Heart left ventricle (tissue), 16 donors: ENCODE results near the gene MYL6B. TPM values are rescaled to one million over a fixed set of nuclear protein-coding genes. Genes with fewer than 3 reads are reported as not detected.

Experiments
- ATAC-seq, 4 donors: fragments of 200-7000 bp; cut with Tn5 transposase; one replicate each; pipeline ENCODE4 v1.9.1; 2020 to 2022; ENCODE audit warnings: moderate library complexity in 4 of 4, mild to moderate bottlenecking in 3 of 4, moderate number of reproducible peaks in 1 of 4
- DNase-seq, 5 donors: peaks; one replicate each; pipeline ENCODE4 v3.0.0-alpha.2; 2020
- H3K27ac ChIP-seq, 12 donors: fragments of 200-600 bp; sonication (generic) in 4 of 12; one replicate each; pipeline versions ENCODE4 v1.5.0 to v1.8.0; 2016 to 2022; ENCODE audit warnings: mild to moderate bottlenecking in 2 of 12
- H3K27me3 ChIP-seq, 9 donors: fragments of 200-600 bp; sonication (generic) in 2 of 9; one replicate each; pipeline versions ENCODE4 v1.5.1 to v1.8.0; 2016 to 2022; ENCODE audit warnings: mild to moderate bottlenecking in 3 of 9
- H3K36me3 ChIP-seq, 9 donors: fragments of 200-600 bp; sonication (generic) in 2 of 9; one replicate each; pipeline versions ENCODE4 v1.5.0 to v1.8.0; 2018 to 2022; ENCODE audit warnings: mild to moderate bottlenecking in 2 of 9
- H3K4me1 ChIP-seq, 12 donors: fragments of 200-600 bp; sonication (generic) in 4 of 12; one replicate each; pipeline versions ENCODE4 v1.5.0 to v1.8.0; 2016 to 2022; ENCODE audit warnings: mild to moderate bottlenecking in 3 of 12
- H3K4me3 ChIP-seq, 12 donors: fragments of 200-600 bp; sonication (generic) in 4 of 12; one replicate each; pipeline versions ENCODE4 v1.5.0 to v1.8.0; 2017 to 2022; ENCODE audit warnings: mild to moderate bottlenecking in 9 of 12, moderate library complexity in 4 of 12
- H3K9me3 ChIP-seq, 12 donors: fragments of 200-600 bp; sonication (generic) in 4 of 12; one replicate each; pipeline versions ENCODE4 v1.5.0 to v1.8.0; 2016 to 2022; ENCODE audit warnings: mild to moderate bottlenecking in 1 of 12
- POLR2A ChIP-seq, 2 donors: fragments of 450-650 bp; IDR thresholded peaks; one replicate each; pipeline ENCODE4 v1.6.1; 2017; ENCODE audit warnings: antibody characterized with exemption in 2 of 2, mild to moderate bottlenecking in 2 of 2, moderate library complexity in 2 of 2
- WGBS, 4 donors: extraction: QIAGEN DNeasy Blood & Tissue Kit in 2 of 4; methylation state at CpG; one replicate each; pipeline versions ENCODE4 v1.1.5 to v1.1.7; 2013 to 2018; 5-methylcytosine and 5-hydroxymethylcytosine counted together
- intact Hi-C, 10 donors: fragments of 100-400 bp; cut with DNase I; formaldehyde crosslinking; loops; one replicate each; pipeline versions ENCODE4 v1.11.1 to v1.14.2; 2022
- polyA plus RNA-seq, 2 donors: library from polyadenylated mRNA; stranded (reverse); fragments of 200-250 nt; gene quantifications; one replicate each; pipeline ENCODE4 v1.2.3, GENCODE V29; 2013
- total RNA-seq, 9 donors: library from RNA; depleted of rRNA in 2 of 9; stranded (reverse); fragments of >200 nt in 2 of 9; fragmentation: NEBNext Ultra II Directional in 3 of 9; extraction: Animal tissue kit (Norgen Biotek cat#: 25700) in 3 of 9; gene quantifications; one replicate each; pipeline versions ENCODE4 v1.1.0 to v1.2.4, GENCODE V29; 2016 to 2023
- TF ChIP-seq, protein P1 (sequence below), 12 donors: fragments of 200-600 bp; sonication (generic) in 4 of 12; IDR thresholded peaks; one replicate each; pipeline versions ENCODE4 v1.5.0 to v1.8.0; 2018 to 2022; ENCODE audit warnings: antibody characterized with exemption in 12 of 12, mild to moderate bottlenecking in 5 of 12
- donor health status: ischemic (EF 13 %, LVEDD 7.1; RV severe dilation, severe dysfunction).
- donor health status: healthy with polysubstance abuse.
- donor health status: DM: no; HTN: yes; CAD: no.
- donor health status: DM: no; HTN: no; CAD: no.
- donor health status: ischemic (EF 25% LVEDD 6.9; RV normal size, moderate dysfunction).
- donor health status: ischemic (EF 25% LVEDD 5.7; RV mildly dilated, moderate dysfunction).
- donor health status: healthy.
- donor health status: DM: yes; HTN: yes; CAD: no.
- donor health status: ischemic (EF 35%, LVEDD 5.7; RV mildly dilated, moderate dysfunction).
- donor health status: nonischemic (EF 11% LVEDD 7.7; RV severe dilation, severe dysfunction).
- donor health status: DM: yes; HTN: yes; CAD: no.
- donor health status: PGD.
- donor health status: ischemic (EF 29% LVEDD 5.4; RV normal size, mild dysfunction).
- donor health status: nonischemic (EF 23%, LVEDD 6.1; RV moderate dilation, normal function).

Gene MYL6B
- total and polyA plus RNA-seq, 11 donors: 27.5 to 65.9 (median 41.1) TPM

DNA sequence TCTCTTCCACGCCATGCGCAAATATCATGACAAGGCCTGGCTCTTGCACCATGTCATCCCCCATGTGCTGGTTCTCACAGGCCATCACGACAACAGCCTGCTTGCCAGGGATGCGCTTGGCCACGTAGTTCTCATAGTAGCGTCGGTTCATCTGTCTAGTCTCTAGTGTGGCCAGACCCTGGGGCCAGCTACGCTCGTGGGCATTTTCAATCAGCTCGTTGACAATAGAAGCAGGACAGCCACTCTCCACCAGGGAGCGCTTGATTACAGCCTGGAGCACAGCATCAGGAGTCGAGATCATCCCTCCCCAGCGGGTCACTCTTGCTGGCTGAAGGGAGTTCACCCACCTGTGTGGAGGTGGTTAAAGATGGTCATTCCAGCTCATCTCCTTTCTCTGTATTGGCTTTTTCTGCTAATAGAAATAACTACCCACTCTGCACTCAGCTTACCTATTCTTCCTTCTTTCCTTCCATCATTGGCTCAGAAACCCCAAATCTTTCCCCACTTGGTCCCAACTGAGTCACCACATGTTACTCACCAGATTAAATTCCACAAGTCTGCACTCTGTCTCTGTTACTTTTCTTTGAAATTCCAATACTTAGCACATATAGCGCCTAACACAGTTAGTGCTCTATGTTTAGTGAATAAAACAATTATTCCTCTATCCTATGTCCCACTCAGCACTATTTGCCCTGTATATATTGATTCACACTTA lies 54.2 kb downstream of the MYL6B start:
- Histone ChIP-seq H3K27ac (no peak overlapping the region), H3K36me3 (peaks cover 3 to 76% (median 71%) of the 10 kb centered on the region in 9 donors), H3K4me1 (peaks cover 0 to 17% (median 1%) of the 10 kb centered on the region in 12 donors), H3K27me3 (no peaks in the 10 kb centered on the region), H3K9me3 (no peaks in the 10 kb centered on the region), H3K4me3 (no peak overlapping the region)
- WGBS, 4 donors: 55 to 61% (median 57%) methylated on average over 14 of the region's 14 CpGs
- no peak for TF ChIP-seq POLR2A (IDR thresholded peaks at IDR 0.05)
- TF ChIP-seq, protein P1, sequence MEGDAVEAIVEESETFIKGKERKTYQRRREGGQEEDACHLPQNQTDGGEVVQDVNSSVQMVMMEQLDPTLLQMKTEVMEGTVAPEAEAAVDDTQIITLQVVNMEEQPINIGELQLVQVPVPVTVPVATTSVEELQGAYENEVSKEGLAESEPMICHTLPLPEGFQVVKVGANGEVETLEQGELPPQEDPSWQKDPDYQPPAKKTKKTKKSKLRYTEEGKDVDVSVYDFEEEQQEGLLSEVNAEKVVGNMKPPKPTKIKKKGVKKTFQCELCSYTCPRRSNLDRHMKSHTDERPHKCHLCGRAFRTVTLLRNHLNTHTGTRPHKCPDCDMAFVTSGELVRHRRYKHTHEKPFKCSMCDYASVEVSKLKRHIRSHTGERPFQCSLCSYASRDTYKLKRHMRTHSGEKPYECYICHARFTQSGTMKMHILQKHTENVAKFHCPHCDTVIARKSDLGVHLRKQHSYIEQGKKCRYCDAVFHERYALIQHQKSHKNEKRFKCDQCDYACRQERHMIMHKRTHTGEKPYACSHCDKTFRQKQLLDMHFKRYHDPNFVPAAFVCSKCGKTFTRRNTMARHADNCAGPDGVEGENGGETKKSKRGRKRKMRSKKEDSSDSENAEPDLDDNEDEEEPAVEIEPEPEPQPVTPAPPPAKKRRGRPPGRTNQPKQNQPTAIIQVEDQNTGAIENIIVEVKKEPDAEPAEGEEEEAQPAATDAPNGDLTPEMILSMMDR (IDR thresholded peaks at IDR 0.05): peak; percentile 34 to 63 (median 50)
- intact Hi-C loops: loop anchor here in 1 of 10 donors (10.0 kb wide), 1 partner anchor 258 kb away; the partner anchor contains the start of gene SPRYD4
- DNase-seq (peak; percentile 34 to 70 (median 57)), ATAC-seq (peak; percentile 28 to 76 (median 68))

Other genes with a start within 250 kb of the MYL6B start
- 10 to 100 TPM; 12.0 to 22.3 (median 13.7) TPM for gene PYM1, start 224.7 kb upstream of the MYL6B start, total RNA-seq
- gene PYM1, start 224.7 kb upstream of the MYL6B start, polyA plus RNA-seq: 10 to 100 TPM; 19.8 to 33.6 TPM
- gene DGKA, start 221.4 kb upstream of the MYL6B start, total RNA-seq: 10 to 100 TPM in 4 of 9 donors, 1 to 10 TPM in 5; 5.3 to 27.8 (median 9.6) TPM
- 1 to 10 TPM; 7.6 to 7.8 TPM for gene DGKA, start 221.4 kb upstream of the MYL6B start, polyA plus RNA-seq
- gene PMEL, start 186.5 kb upstream of the MYL6B start, total RNA-seq: 1 to 10 TPM in 3 of 9 donors, under 1 TPM in 5, not detected in 1; 0.56 to 1.3 (median 0.73) TPM
- under 1 TPM; 0.23 to 0.49 TPM for gene PMEL, start 186.5 kb upstream of the MYL6B start, polyA plus RNA-seq
- gene CDK2, start 185.8 kb upstream of the MYL6B start, total RNA-seq: 10 to 100 TPM in 6 of 9 donors, 1 to 10 TPM in 3; 3.7 to 16.7 (median 11.3) TPM
- 10 to 100 TPM in 1 of 2 donors, 1 to 10 TPM in 1; 4.1 to 23.5 TPM for gene CDK2, start 185.8 kb upstream of the MYL6B start, polyA plus RNA-seq
- 100 to 1,000 TPM in 8 of 9 donors, 10 to 100 TPM in 1; 97.5 to 135 (median 119) TPM for gene RAB5B, start 178.5 kb upstream of the MYL6B start, total RNA-seq
- 10 to 100 TPM; 57.5 to 86.5 TPM for gene RAB5B, start 178.5 kb upstream of the MYL6B start, polyA plus RNA-seq
- 10 to 100 TPM; 25.0 to 59.5 (median 32.0) TPM for gene SUOX, start 155.3 kb upstream of the MYL6B start, total RNA-seq
- 10 to 100 TPM; 26.2 to 28.6 TPM for gene SUOX, start 155.3 kb upstream of the MYL6B start, polyA plus RNA-seq
- 10 to 100 TPM in 1 of 9 donors, 1 to 10 TPM in 8; 4.3 to 10.3 (median 6.9) TPM for gene IKZF4, start 131.5 kb upstream of the MYL6B start, total RNA-seq
- gene IKZF4, start 131.5 kb upstream of the MYL6B start, polyA plus RNA-seq: 1 to 10 TPM; 2.6 to 3.2 TPM
- 100 to 1,000 TPM in 2 of 9 donors, 10 to 100 TPM in 7; 11.7 to 616 (median 23.2) TPM for gene RPS26, start 110.7 kb upstream of the MYL6B start, total RNA-seq
- gene RPS26, start 110.7 kb upstream of the MYL6B start, polyA plus RNA-seq: 1,000 to 10,000 TPM in 1 of 2 donors, 100 to 1,000 TPM in 1; 933 to 1,433 TPM
- gene ERBB3, start 72.4 kb upstream of the MYL6B start, total RNA-seq: 1 to 10 TPM in 8 of 9 donors, under 1 TPM in 1; 0.90 to 4.5 (median 1.8) TPM
- 1 to 10 TPM; 2.7 to 3.4 TPM for gene ERBB3, start 72.4 kb upstream of the MYL6B start, polyA plus RNA-seq
- 100 to 1,000 TPM in 1 of 9 donors, 10 to 100 TPM in 8; 66.0 to 105 (median 72.4) TPM for gene PA2G4, start 48.0 kb upstream of the MYL6B start, total RNA-seq
- 100 to 1,000 TPM in 1 of 2 donors, 10 to 100 TPM in 1; 62.4 to 187 TPM for gene PA2G4, start 48.0 kb upstream of the MYL6B start, polyA plus RNA-seq
- gene RPL41, start 36.0 kb upstream of the MYL6B start, total RNA-seq: 1,000 to 10,000 TPM in 8 of 9 donors, 100 to 1,000 TPM in 1; 533 to 2,381 (median 1,999) TPM
- gene RPL41, start 36.0 kb upstream of the MYL6B start, polyA plus RNA-seq: 1,000 to 10,000 TPM in 1 of 2 donors, 100 to 1,000 TPM in 1; 752 to 4,466 TPM
- gene ZC3H10, start 34.3 kb upstream of the MYL6B start, total RNA-seq: 1 to 10 TPM; 2.7 to 6.4 (median 4.9) TPM
- gene ZC3H10, start 34.3 kb upstream of the MYL6B start, polyA plus RNA-seq: 1 to 10 TPM; 3.5 to 3.9 TPM
- gene ESYT1, start 24.3 kb upstream of the MYL6B start, total RNA-seq: 10 to 100 TPM; 26.8 to 81.1 (median 43.4) TPM
- gene ESYT1, start 24.3 kb upstream of the MYL6B start, polyA plus RNA-seq: 10 to 100 TPM; 17.0 to 67.3 TPM
- 100 to 1,000 TPM; 355 to 949 (median 613) TPM for gene MYL6, start 5.8 kb downstream of the MYL6B start, total RNA-seq
- gene MYL6, start 5.8 kb downstream of the MYL6B start, polyA plus RNA-seq: 1,000 to 10,000 TPM in 1 of 2 donors, 100 to 1,000 TPM in 1; 745 to 1,383 TPM
- gene SMARCC2, start 36.9 kb downstream of the MYL6B start, total RNA-seq: 10 to 100 TPM; 48.6 to 83.5 (median 66.2) TPM
- 10 to 100 TPM; 21.4 to 27.6 TPM for gene SMARCC2, start 36.9 kb downstream of the MYL6B start, polyA plus RNA-seq
- gene RNF41, start 69.3 kb downstream of the MYL6B start, total RNA-seq: 10 to 100 TPM; 41.7 to 84.0 (median 53.3) TPM
- 10 to 100 TPM; 10.6 to 62.4 TPM for gene RNF41, start 69.3 kb downstream of the MYL6B start, polyA plus RNA-seq
- 10 to 100 TPM; 18.0 to 27.4 (median 20.7) TPM for gene NABP2, start 71.8 kb downstream of the MYL6B start, total RNA-seq
- gene NABP2, start 71.8 kb downstream of the MYL6B start, polyA plus RNA-seq: 10 to 100 TPM; 14.8 to 30.1 TPM
- not detected for gene SLC39A5, start 77.5 kb downstream of the MYL6B start, total RNA-seq
- under 1 TPM in 1 of 2 donors, not detected in 1; 0.12 TPM for gene SLC39A5, start 77.5 kb downstream of the MYL6B start, polyA plus RNA-seq
- 10 to 100 TPM; 19.3 to 40.6 (median 28.0) TPM for gene ANKRD52, start 105.8 kb downstream of the MYL6B start, total RNA-seq
- gene ANKRD52, start 105.8 kb downstream of the MYL6B start, polyA plus RNA-seq: 10 to 100 TPM; 12.2 to 36.7 TPM
- 100 to 1,000 TPM in 7 of 9 donors, 10 to 100 TPM in 2; 45.7 to 250 (median 129) TPM for gene COQ10A, start 114.4 kb downstream of the MYL6B start, total RNA-seq
- gene COQ10A, start 114.4 kb downstream of the MYL6B start, polyA plus RNA-seq: 100 to 1,000 TPM in 1 of 2 donors, 10 to 100 TPM in 1; 89.2 to 249 TPM
- 100 to 1,000 TPM; 489 to 866 (median 662) TPM for gene CS, start 147.7 kb downstream of the MYL6B start, total RNA-seq
- 100 to 1,000 TPM; 165 to 291 TPM for gene CS, start 147.7 kb downstream of the MYL6B start, polyA plus RNA-seq
- gene CNPY2, start 163.4 kb downstream of the MYL6B start, total RNA-seq: 10 to 100 TPM; 26.8 to 61.0 (median 35.6) TPM
- 10 to 100 TPM; 64.2 to 67.3 TPM for gene CNPY2, start 163.4 kb downstream of the MYL6B start, polyA plus RNA-seq
- gene PAN2, start 181.4 kb downstream of the MYL6B start, total RNA-seq: 10 to 100 TPM; 12.3 to 43.8 (median 38.2) TPM
- gene PAN2, start 181.4 kb downstream of the MYL6B start, polyA plus RNA-seq: 10 to 100 TPM; 15.1 to 44.7 TPM
- gene IL23A, start 186.3 kb downstream of the MYL6B start, total RNA-seq: under 1 TPM in 1 of 9 donors, not detected in 8; 0.69 TPM
- under 1 TPM in 1 of 2 donors, not detected in 1; 0.29 TPM for gene IL23A, start 186.3 kb downstream of the MYL6B start, polyA plus RNA-seq
- gene STAT2, start 207.5 kb downstream of the MYL6B start, total RNA-seq: 100 to 1,000 TPM in 1 of 9 donors, 10 to 100 TPM in 8; 31.4 to 150 (median 37.1) TPM
- gene STAT2, start 207.5 kb downstream of the MYL6B start, polyA plus RNA-seq: 10 to 100 TPM; 23.1 to 26.2 TPM
- gene APOF, start 210.3 kb downstream of the MYL6B start, total RNA-seq: not detected
- gene APOF, start 210.3 kb downstream of the MYL6B start, polyA plus RNA-seq: not detected